SK-N-SH treated with all-trans-retinoic acid at 6 μM for 48 hours (cell line): ENCODE results near the gene CDC42EP3.

Experiments used
- ATAC-seq: fragments of 200-7000 bp; cut with Tn5 transposase; 3 replicates; pipeline ENCODE4 v1.9.1; 2020; ENCODE audit warnings: mild to moderate bottlenecking, moderate library complexity
- ARNTL ChIP-seq: fragments of 450-650 bp; formaldehyde crosslinking; IDR thresholded peaks from 2 replicates; pipeline ENCODE4 v1.5.0; 2020; ENCODE audit warnings: low read depth, mild to moderate bottlenecking, moderate library complexity, borderline replicate concordance
- BACH2 ChIP-seq: fragments of 250-450 bp; sonication (Bioruptor Pico); IDR thresholded peaks from 2 replicates; pipeline ENCODE4 v1.9.0; 2021; ENCODE audit warnings: mild to moderate bottlenecking, borderline replicate concordance
- CSDC2 ChIP-seq: fragments of 250-450 bp; sonication (Bioruptor Pico); IDR thresholded peaks from 2 replicates; pipeline ENCODE4 v1.5.0; 2020; ENCODE audit warnings: mild to moderate bottlenecking, moderate library complexity
- ESRRG ChIP-seq: fragments of 250-450 bp; sonication (Bioruptor Pico); IDR thresholded peaks from 2 replicates; pipeline ENCODE4 v1.6.1; 2021; ENCODE audit warnings: mild to moderate bottlenecking
- GLIS3 ChIP-seq: fragments of 250-450 bp; sonication (Bioruptor Pico); IDR thresholded peaks from 2 replicates; pipeline ENCODE4 v1.5.0; 2020; ENCODE audit warnings: mild to moderate bottlenecking, moderate library complexity
- ISL1 ChIP-seq: fragments of 250-450 bp; sonication (Bioruptor Pico); IDR thresholded peaks from 2 replicates; pipeline ENCODE4 v2.1.2; 2022; ENCODE audit warnings: mild to moderate bottlenecking, moderate library complexity
- OSR1 ChIP-seq: fragments of 250-450 bp; sonication (Bioruptor Pico); IDR thresholded peaks from 2 replicates; pipeline ENCODE4 v1.8.0; 2022; ENCODE audit warnings: moderate library complexity, mild to moderate bottlenecking, inconsistent platforms
- PPARA ChIP-seq: fragments of 250-450 bp; sonication (Bioruptor Pico); IDR thresholded peaks from 2 replicates; pipeline ENCODE4 v1.5.0; 2020; ENCODE audit warnings: mild to moderate bottlenecking, borderline replicate concordance
- SNAI2 ChIP-seq: fragments of 250-450 bp; sonication (Bioruptor Pico); IDR thresholded peaks from 2 replicates; pipeline ENCODE4 v1.5.0; 2020; ENCODE audit warnings: mild to moderate bottlenecking, moderate library complexity
- TOX ChIP-seq: fragments of 250-450 bp; sonication (Bioruptor Pico); IDR thresholded peaks from 2 replicates; pipeline ENCODE4 v1.8.0; 2021; ENCODE audit warnings: mild to moderate bottlenecking, moderate library complexity, borderline replicate concordance
- ZC3H10 ChIP-seq: fragments of 250-450 bp; sonication (Bioruptor Pico); IDR thresholded peaks from 2 replicates; pipeline ENCODE4 v1.5.1; 2021; ENCODE audit warnings: mild to moderate bottlenecking, moderate library complexity
- ZFP3 ChIP-seq: fragments of 250-450 bp; sonication (Bioruptor Pico); IDR thresholded peaks from 2 replicates; pipeline ENCODE4 v1.5.0; 2020; ENCODE audit warnings: mild to moderate bottlenecking, moderate library complexity
- ZFP30 ChIP-seq: fragments of 450-650 bp; formaldehyde crosslinking; IDR thresholded peaks from 2 replicates; pipeline ENCODE4 v1.5.0; 2022; ENCODE audit warnings: mild to moderate bottlenecking, moderate library complexity
- ZNF565 ChIP-seq: fragments of 450-650 bp; formaldehyde crosslinking; conservative IDR thresholded peaks from 2 replicates; pipeline ENCODE4 v1.5.0; 2020; ENCODE audit warnings: low read depth, mild to moderate bottlenecking, moderate library complexity
- ZNF8 ChIP-seq: fragments of 450-650 bp; formaldehyde crosslinking; IDR thresholded peaks from 2 replicates; pipeline ENCODE4 v1.5.0; 2020; ENCODE audit warnings: mild to moderate bottlenecking, moderate library complexity
- TF ChIP-seq, protein P1 (sequence below): fragments of 250-450 bp; sonication (Bioruptor Pico); IDR thresholded peaks from 2 replicates; pipeline ENCODE4 v1.8.0; 2021; ENCODE audit warnings: low read depth, mild to moderate bottlenecking, moderate library complexity, borderline replicate concordance
- TF ChIP-seq, protein P2 (sequence below): fragments of 250-450 bp; sonication (Bioruptor Pico); IDR thresholded peaks from 2 replicates; pipeline ENCODE4 v1.5.1; 2021; ENCODE audit warnings: mild to moderate bottlenecking, moderate library complexity
- TF ChIP-seq, protein P3 (sequence below): fragments of 250-450 bp; sonication (Bioruptor Pico); IDR thresholded peaks from 2 replicates; pipeline ENCODE4 v1.5.1; 2020; ENCODE audit warnings: low read depth, mild to moderate bottlenecking, moderate library complexity
- TF ChIP-seq, protein P4 (sequence below): fragments of 250-450 bp; sonication (Bioruptor Pico); IDR thresholded peaks from 2 replicates; pipeline ENCODE4 v1.5.0; 2020; ENCODE audit warnings: mild to moderate bottlenecking, moderate library complexity
- TF ChIP-seq, protein P5 (sequence below): fragments of 250-450 bp; sonication (Bioruptor Pico); IDR thresholded peaks from 2 replicates; pipeline ENCODE4 v1.8.0; 2020; ENCODE audit warnings: mild to moderate bottlenecking, moderate library complexity, borderline replicate concordance

The CDC42EP3 gene

DNA sequence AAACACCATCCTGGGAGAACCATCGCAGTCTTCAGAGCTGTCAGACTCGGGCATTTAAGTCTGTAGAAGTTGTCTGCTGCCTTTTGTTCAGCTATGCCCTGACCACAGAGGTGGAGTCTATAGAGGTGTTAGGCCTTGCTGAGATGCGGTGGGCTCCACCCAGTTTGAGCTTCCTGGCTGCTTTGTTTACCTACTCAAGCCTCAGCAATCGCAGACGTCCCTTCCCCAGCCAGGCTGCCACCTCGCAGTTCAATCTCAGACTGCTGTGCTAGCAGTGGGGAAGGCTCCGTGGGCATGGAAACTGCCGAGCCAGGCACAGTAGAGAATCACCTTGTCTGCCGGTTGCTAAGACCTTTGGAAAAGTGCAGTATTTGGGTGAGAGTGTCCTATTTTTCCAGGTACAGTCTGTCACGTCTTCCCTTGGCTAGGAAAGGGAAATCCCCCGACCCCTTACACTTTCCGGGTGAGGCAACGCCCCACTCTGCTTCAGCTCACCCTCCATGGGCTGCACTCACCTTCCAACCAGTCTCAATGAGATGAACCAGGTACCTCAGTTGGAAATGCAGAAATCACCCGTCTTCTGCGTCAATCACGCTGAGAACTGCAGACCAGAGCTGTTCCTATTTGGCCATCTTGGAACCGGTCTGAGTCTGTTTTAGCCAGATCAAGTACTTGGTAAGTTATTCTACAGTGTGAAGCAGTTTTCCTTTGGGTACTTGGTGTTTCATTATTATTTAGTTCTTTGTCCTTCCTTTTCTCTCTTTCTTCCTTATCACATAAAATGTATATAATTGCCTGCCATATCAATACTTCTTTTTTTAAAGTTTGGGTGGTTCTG, 71.5 kb downstream of the CDC42EP3 start:
- no peak for TF ChIP-seq ZFP30
- TF ChIP-seq ZNF565 (CRISPR knock-in tag): no peak
- TF ChIP-seq, protein P1, sequence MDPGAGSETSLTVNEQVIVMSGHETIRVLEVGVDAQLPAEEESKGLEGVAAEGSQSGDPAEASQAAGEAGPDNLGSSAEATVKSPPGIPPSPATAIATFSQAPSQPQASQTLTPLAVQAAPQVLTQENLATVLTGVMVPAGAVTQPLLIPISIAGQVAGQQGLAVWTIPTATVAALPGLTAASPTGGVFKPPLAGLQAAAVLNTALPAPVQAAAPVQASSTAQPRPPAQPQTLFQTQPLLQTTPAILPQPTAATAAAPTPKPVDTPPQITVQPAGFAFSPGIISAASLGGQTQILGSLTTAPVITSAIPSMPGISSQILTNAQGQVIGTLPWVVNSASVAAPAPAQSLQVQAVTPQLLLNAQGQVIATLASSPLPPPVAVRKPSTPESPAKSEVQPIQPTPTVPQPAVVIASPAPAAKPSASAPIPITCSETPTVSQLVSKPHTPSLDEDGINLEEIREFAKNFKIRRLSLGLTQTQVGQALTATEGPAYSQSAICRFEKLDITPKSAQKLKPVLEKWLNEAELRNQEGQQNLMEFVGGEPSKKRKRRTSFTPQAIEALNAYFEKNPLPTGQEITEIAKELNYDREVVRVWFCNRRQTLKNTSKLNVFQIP: no peak
- TF ChIP-seq, protein P2, sequence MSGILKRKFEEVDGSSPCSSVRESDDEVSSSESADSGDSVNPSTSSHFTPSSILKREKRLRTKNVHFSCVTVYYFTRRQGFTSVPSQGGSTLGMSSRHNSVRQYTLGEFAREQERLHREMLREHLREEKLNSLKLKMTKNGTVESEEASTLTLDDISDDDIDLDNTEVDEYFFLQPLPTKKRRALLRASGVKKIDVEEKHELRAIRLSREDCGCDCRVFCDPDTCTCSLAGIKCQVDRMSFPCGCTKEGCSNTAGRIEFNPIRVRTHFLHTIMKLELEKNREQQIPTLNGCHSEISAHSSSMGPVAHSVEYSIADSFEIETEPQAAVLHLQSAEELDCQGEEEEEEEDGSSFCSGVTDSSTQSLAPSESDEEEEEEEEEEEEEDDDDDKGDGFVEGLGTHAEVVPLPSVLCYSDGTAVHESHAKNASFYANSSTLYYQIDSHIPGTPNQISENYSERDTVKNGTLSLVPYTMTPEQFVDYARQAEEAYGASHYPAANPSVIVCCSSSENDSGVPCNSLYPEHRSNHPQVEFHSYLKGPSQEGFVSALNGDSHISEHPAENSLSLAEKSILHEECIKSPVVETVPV (CRISPR knock-in tag): no peak
- no peak for TF ChIP-seq CSDC2 (CRISPR knock-in tag)
- no peak for TF ChIP-seq ZFP3 (CRISPR knock-in tag)
- no peak for TF ChIP-seq BACH2 (CRISPR knock-in tag)
- TF ChIP-seq ZNF8 (CRISPR knock-in tag): no peak
- TF ChIP-seq GLIS3: no peak
- no peak for TF ChIP-seq SNAI2 (CRISPR knock-in tag)
- TF ChIP-seq OSR1 (CRISPR knock-in tag): no peak
- TF ChIP-seq, protein P3, sequence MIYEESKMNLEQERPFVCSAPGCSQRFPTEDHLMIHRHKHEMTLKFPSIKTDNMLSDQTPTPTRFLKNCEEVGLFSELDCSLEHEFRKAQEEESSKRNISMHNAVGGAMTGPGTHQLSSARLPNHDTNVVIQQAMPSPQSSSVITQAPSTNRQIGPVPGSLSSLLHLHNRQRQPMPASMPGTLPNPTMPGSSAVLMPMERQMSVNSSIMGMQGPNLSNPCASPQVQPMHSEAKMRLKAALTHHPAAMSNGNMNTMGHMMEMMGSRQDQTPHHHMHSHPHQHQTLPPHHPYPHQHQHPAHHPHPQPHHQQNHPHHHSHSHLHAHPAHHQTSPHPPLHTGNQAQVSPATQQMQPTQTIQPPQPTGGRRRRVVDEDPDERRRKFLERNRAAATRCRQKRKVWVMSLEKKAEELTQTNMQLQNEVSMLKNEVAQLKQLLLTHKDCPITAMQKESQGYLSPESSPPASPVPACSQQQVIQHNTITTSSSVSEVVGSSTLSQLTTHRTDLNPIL (CRISPR knock-in tag): no peak
- TF ChIP-seq PPARA (CRISPR knock-in tag): no peak
- no peak for TF ChIP-seq ISL1 (CRISPR knock-in tag)
- no peak for TF ChIP-seq TOX (CRISPR knock-in tag)
- TF ChIP-seq ARNTL: no peak
- TF ChIP-seq, protein P4, sequence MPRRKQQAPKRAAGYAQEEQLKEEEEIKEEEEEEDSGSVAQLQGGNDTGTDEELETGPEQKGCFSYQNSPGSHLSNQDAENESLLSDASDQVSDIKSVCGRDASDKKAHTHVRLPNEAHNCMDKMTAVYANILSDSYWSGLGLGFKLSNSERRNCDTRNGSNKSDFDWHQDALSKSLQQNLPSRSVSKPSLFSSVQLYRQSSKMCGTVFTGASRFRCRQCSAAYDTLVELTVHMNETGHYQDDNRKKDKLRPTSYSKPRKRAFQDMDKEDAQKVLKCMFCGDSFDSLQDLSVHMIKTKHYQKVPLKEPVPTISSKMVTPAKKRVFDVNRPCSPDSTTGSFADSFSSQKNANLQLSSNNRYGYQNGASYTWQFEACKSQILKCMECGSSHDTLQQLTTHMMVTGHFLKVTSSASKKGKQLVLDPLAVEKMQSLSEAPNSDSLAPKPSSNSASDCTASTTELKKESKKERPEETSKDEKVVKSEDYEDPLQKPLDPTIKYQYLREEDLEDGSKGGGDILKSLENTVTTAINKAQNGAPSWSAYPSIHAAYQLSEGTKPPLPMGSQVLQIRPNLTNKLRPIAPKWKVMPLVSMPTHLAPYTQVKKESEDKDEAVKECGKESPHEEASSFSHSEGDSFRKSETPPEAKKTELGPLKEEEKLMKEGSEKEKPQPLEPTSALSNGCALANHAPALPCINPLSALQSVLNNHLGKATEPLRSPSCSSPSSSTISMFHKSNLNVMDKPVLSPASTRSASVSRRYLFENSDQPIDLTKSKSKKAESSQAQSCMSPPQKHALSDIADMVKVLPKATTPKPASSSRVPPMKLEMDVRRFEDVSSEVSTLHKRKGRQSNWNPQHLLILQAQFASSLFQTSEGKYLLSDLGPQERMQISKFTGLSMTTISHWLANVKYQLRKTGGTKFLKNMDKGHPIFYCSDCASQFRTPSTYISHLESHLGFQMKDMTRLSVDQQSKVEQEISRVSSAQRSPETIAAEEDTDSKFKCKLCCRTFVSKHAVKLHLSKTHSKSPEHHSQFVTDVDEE (CRISPR knock-in tag): no peak
- ATAC-seq: no peak

DNA sequence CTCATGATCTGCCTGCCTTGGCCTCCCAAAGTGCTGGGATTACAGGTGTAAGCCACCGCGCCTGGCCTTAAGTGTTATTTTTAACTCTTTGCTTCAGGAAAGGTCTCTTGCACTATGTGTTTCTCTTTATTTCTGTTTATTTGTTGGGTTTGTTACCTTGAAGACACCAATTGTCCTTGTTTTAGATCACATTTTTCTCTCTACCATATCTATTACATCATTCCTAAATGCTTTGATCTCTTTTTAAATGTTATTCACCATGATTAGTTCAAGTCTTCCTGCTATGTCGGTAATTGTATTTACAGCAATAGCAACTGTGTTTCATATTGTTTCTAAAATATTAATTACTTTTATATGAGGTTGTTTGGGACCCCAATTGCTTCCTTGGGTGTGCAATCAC, 77.7 kb downstream of the CDC42EP3 start:
- no peak for ATAC-seq
- TF ChIP-seq SNAI2 (CRISPR knock-in tag) (no peak), ARNTL (no peak), ZC3H10 (CRISPR knock-in tag) (no peak), PPARA (CRISPR knock-in tag) (no peak), TOX (CRISPR knock-in tag) (no peak), ESRRG (no peak), BACH2 (CRISPR knock-in tag) (no peak), ISL1 (CRISPR knock-in tag) (no peak), ZFP3 (CRISPR knock-in tag) (no peak)
- TF ChIP-seq, protein P4 (CRISPR knock-in tag): no peak
- TF ChIP-seq, protein P5, sequence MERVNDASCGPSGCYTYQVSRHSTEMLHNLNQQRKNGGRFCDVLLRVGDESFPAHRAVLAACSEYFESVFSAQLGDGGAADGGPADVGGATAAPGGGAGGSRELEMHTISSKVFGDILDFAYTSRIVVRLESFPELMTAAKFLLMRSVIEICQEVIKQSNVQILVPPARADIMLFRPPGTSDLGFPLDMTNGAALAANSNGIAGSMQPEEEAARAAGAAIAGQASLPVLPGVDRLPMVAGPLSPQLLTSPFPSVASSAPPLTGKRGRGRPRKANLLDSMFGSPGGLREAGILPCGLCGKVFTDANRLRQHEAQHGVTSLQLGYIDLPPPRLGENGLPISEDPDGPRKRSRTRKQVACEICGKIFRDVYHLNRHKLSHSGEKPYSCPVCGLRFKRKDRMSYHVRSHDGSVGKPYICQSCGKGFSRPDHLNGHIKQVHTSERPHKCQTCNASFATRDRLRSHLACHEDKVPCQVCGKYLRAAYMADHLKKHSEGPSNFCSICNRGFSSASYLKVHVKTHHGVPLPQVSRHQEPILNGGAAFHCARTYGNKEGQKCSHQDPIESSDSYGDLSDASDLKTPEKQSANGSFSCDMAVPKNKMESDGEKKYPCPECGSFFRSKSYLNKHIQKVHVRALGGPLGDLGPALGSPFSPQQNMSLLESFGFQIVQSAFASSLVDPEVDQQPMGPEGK: no peak
- TF ChIP-seq, protein P3 (CRISPR knock-in tag): no peak
- TF ChIP-seq, protein P1: no peak
